T-cell (primary cell): ENCODE results near the gene TBX10. TPM values are rescaled to one million over a fixed set of nuclear protein-coding genes. Genes with fewer than 3 reads are reported as not detected.
"Not testable (repeated sequence)": the region's sequence is repeated elsewhere in the genome, so short reads cannot be mapped to it uniquely, and the experiment has no call there.

Experiments used
- ATAC-seq, 4 experiments: fragments of 200-7000 bp in 3 of 4; fragments of 150-1000 bp in 1 of 4; cut with Tn5 transposase; replicated peaks in 1 of 4; 1 replicate in 3 of 4; 2 replicates in 1 of 4; pipeline ENCODE4 v1.10.0; 2021; ENCODE audit warnings: moderate library complexity in 3 of 4, mild to moderate bottlenecking in 2 of 4, moderate number of reproducible peaks in 1 of 4
- CTCF ChIA-PET, 2 donors: fragments of 300-600 bp; sonication (Branson Sonifier 250); formaldehyde crosslinking; loops; one replicate each; lab custom pipeline; 2022; ENCODE audit warnings: antibody characterized with exemption in 2 of 2; lab: Charles Lee
- POLR2A ChIA-PET, 2 donors: fragments of 300-600 bp; sonication (Branson Sonifier 250); formaldehyde crosslinking; loops; one replicate each; lab custom pipeline; 2022; ENCODE audit warnings: antibody characterized with exemption in 2 of 2; lab: Charles Lee
- DNase-seq, 35 experiments: peaks; one replicate each; pipeline versions ENCODE4 v3.0.0 to v3.0.0-alpha.2; 2013 to 2023
- H3K27ac ChIP-seq: one replicate; pipeline ENCODE4 v1.5.1; 2013; ENCODE audit warnings: low read length
- H3K27me3 ChIP-seq, 2 experiments: replicated peaks in 1 of 2; 1 replicate in 1 of 2; 2 replicates in 1 of 2; pipeline versions ENCODE4 v1.6.1 to v1.7.0; 2013; ENCODE audit warnings: low read length in 1 of 2, mixed read lengths in 1 of 2; ENCODE audit not compliant: control insufficient read depth in 2 of 2, insufficient read depth in 2 of 2; ENCODE audit errors: extremely low read depth in 1 of 2
- H3K36me3 ChIP-seq, 2 donors: 1 replicate in 1 of 2; 2 replicates in 1 of 2; pipeline versions ENCODE4 v1.6.1 to v1.7.0; 2013; ENCODE audit warnings: low read length in 1 of 2; ENCODE audit not compliant: control insufficient read depth in 2 of 2, insufficient read depth in 1 of 2; ENCODE audit errors: extremely low read depth in 1 of 2
- H3K4me1 ChIP-seq, 2 experiments: 1 replicate in 1 of 2; 2 replicates in 1 of 2; pipeline versions ENCODE4 v1.6.1 to v1.7.0; 2013; ENCODE audit warnings: low read length in 2 of 2, mixed read lengths in 1 of 2; ENCODE audit not compliant: insufficient read depth in 2 of 2, control insufficient read depth in 1 of 2; ENCODE audit errors: extremely low read depth in 1 of 2
- H3K4me3 ChIP-seq, 2 donors: 1 replicate in 1 of 2; 2 replicates in 1 of 2; pipeline versions ENCODE4 v1.5.1 to v1.7.0; 2013; ENCODE audit warnings: mild to moderate bottlenecking in 2 of 2, low read length in 1 of 2, moderate library complexity in 1 of 2; ENCODE audit not compliant: control insufficient read depth in 1 of 2; ENCODE audit errors: extremely low read depth in 1 of 2
- H3K9me3 ChIP-seq: 2 replicates; pipeline ENCODE4 v1.7.0; 2013
- H3K27ac Mint-ChIP-seq, 2 donors: one replicate each; pipeline ENCODE4 v1.8.0; 2020 to 2021; ENCODE audit warnings: mild to moderate bottlenecking in 2 of 2, mixed read lengths in 2 of 2
- H3K27me3 Mint-ChIP-seq, 2 donors: one replicate each; pipeline ENCODE4 v1.8.0; 2021 to 2022; ENCODE audit warnings: mixed read lengths in 2 of 2
- H3K36me3 Mint-ChIP-seq: one replicate; pipeline ENCODE4 v1.8.0; 2021; ENCODE audit warnings: mixed read lengths
- H3K4me1 Mint-ChIP-seq, 3 donors: one replicate each; pipeline ENCODE4 v1.8.0; 2020 to 2022; ENCODE audit warnings: mixed read lengths in 3 of 3, mild to moderate bottlenecking in 1 of 3
- H3K4me3 Mint-ChIP-seq, 3 donors: one replicate each; pipeline ENCODE4 v1.8.0; 2020 to 2022; ENCODE audit warnings: mild to moderate bottlenecking in 3 of 3, mixed read lengths in 3 of 3, moderate library complexity in 3 of 3
- H3K9me3 Mint-ChIP-seq, 3 donors: one replicate each; pipeline ENCODE4 v1.8.0; 2020 to 2022; ENCODE audit warnings: mixed read lengths in 3 of 3
- WGBS: methylation state at CpG from one replicate; pipeline ENCODE4 v1.1.5; 2013; ENCODE audit warnings: missing lambda C conversion rate; ENCODE audit not compliant: insufficient coverage; 5-methylcytosine and 5-hydroxymethylcytosine counted together
- total RNA-seq, 35 experiments: library from RNA in 6 of 35; stranded (reverse) in 6 of 35; fragments of 120-200 nt in 1 of 35; gene quantifications; one replicate each; pipeline versions ENCODE4 v1.2.1 to v1.2.4 and lab custom pipeline; 2013 to 2026

TBX10 gene
- total RNA-seq, 5 donors from 2014 or later (not counting 1 experiment from before 2014, with no cell fraction given), result not detected

DNA sequence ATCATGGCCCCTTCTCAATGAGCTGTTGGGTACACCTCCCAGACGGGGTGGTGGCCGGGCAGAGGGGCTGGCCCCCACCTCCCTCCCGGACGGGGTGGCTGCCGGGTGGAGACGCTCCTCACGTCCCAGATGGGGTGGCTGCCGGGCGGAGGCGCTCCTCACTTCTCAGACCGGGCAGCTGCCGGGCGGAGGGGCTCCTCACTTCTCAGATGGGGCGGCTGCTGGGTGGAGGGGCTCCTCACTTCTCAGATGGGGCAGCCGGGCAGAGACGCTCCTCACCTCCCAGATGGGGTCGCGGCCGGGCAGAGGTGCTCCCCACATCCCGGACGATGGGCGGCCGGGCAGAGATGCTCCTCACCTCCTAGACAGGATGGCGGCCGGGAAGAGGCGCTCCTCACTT, 41.6 kb downstream of the TBX10 start:
- WGBS, result 87% methylated on average over 9 of the region's 26 CpGs
- H3K9me3 ChIP-seq, DNase-seq, H3K4me1 Mint-ChIP-seq, H3K36me3 ChIP-seq, ATAC-seq, CTCF ChIA-PET, H3K27ac ChIP-seq, H3K27ac Mint-ChIP-seq, H3K9me3 Mint-ChIP-seq, H3K4me1 ChIP-seq, H3K4me3 Mint-ChIP-seq, POLR2A ChIA-PET, H3K36me3 Mint-ChIP-seq, H3K4me3 ChIP-seq: not testable (repeated sequence)
- peaks cover 15 to 21% of the 10 kb centered on the region in 2 donors for H3K27me3 Mint-ChIP-seq
- peaks cover 0 to 16% of the 10 kb centered on the region in 2 experiments for H3K27me3 ChIP-seq

DNA sequence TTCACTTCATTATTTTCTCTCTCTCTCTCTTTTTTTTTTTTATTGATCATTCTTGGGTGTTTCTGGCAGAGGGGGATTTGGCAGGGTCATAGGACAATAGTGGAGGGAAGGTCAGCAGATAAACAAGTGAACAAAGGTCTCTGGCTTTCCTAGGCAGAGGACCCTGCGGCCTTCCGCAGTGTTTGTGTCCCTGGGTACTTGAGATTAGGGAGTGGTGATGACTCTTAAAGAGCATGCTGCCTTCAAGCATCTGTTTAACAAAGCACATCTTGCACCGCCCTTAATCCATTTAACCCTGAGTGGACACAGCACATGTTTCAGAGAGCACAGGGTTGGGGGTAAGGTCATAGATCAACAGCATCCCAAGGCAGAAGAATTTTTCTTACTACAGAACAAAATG, 42.1 kb downstream of the TBX10 start:
- no CpG with 5 or more reads among the region's 3 CpGs for WGBS
- H3K36me3 Mint-ChIP-seq, H3K4me3 ChIP-seq, POLR2A ChIA-PET, H3K4me3 Mint-ChIP-seq, H3K9me3 Mint-ChIP-seq, H3K36me3 ChIP-seq, H3K9me3 ChIP-seq, H3K27ac ChIP-seq, ATAC-seq, CTCF ChIA-PET, H3K4me1 Mint-ChIP-seq, DNase-seq, H3K27ac Mint-ChIP-seq, H3K4me1 ChIP-seq: not testable (repeated sequence)
- peaks cover 12 to 17% of the 10 kb centered on the region in 2 donors for H3K27me3 Mint-ChIP-seq
- H3K27me3 ChIP-seq, result peaks cover 0 to 16% of the 10 kb centered on the region in 2 experiments

DNA sequence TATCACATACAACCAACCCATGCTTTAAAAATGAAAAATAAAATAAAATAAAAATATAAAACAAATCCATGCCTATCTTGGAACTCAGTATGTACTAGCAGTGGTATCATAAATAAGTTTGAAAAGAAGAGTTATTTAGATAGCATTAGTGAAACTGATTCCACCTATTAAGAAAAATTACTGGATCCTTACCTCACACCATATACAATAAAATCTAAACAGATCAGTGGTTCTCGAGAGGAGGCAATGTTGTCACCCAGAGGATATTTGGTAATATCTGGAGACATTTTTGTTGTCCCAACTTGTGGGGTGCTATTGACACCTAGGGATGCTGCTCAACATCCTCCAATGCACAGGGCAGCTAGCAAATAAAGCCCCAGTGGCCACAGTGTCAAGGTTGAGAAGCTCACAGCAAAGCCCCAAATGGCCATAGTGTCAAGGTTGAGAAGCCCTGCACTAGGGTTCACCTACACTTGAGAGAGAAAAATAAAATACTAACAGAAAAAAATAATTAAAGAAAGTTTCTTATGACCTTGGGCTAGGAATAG, 42.7 kb downstream of the TBX10 start:
- Histone ChIP-seq H3K36me3 (no peaks in the 10 kb centered on the region), H3K27ac (no peak overlapping the region), H3K9me3 (no peaks in the 10 kb centered on the region), H3K4me1 (no peaks in the 10 kb centered on the region), H3K27me3 (peaks cover 0 to 16% of the 10 kb centered on the region in 2 experiments), H3K4me3 (no peak overlapping the region)
- Mint-ChIP-seq H3K4me3 (no peak overlapping the region), H3K27ac (no peak overlapping the region), H3K9me3 (peaks cover 0 to 3% (median 0%) of the 10 kb centered on the region in 3 donors), H3K27me3 (peaks cover 12 to 15% of the 10 kb centered on the region in 2 donors), H3K36me3 (no peaks in the 10 kb centered on the region), H3K4me1 (peaks cover 0 to 5% (median 0%) of the 10 kb centered on the region in 3 donors)
- ATAC-seq (no peak), DNase-seq (no peak)
- POLR2A ChIA-PET, result no interaction called here
- CTCF ChIA-PET, result no interaction called here
- WGBS, result no CpG with 5 or more reads among the region's 1 CpG

DNA sequence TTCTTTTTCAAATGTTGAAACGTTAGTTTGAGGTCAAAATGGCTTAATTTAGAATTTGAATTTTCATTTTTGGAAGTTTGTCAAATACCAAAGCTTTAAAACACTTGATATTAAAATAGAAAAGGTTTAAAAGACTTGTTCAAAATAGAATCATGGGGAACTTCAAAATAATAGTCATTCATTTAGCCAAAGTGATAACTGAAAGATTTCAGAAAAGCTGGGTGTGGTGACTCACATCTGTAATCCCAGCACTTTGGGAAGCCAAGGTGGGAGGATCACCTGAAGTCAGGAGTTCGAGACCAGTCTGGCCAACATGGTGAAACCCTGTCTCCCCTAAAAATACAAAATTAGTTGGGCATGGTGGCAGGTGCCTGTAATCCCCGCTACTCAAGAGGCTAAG, 45.1 kb downstream of the TBX10 start:
- DNase-seq, result no peak

DNA sequence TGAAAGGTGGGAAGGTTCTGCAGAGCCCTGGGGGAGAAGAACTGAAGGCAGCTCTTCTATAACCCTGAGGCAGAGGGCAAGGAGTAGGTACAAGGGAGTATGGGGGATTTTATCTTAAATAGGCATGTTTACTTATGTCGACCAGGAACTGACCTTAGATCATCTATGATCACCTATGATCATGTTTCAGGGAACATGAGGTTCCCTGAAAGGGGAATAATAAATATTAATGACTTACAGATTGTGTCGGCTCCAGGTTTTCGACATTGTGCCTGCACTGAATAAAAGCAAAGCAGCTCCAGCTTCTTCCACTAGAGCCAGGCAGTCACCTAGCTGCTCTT, 46.0 kb downstream of the TBX10 start:
- POLR2A ChIA-PET, result no interaction called here

More for the DNA sequence above, 45.1 kb downstream of the TBX10 start:
- Histone ChIP-seq H3K9me3 (no peaks in the 10 kb centered on the region), H3K36me3 (no peaks in the 10 kb centered on the region), H3K27me3 (peaks cover 0 to 3% of the 10 kb centered on the region in 2 experiments), H3K4me1 (no peaks in the 10 kb centered on the region), H3K27ac (no peak overlapping the region), H3K4me3 (no peak overlapping the region)
- CTCF ChIA-PET, result interaction anchor here in 1 of 2 donors (0.9 kb wide), 1 partner anchor 25 kb away, joined by 3 read pairs; no protein-coding TSS in a partner anchor
- H3K4me1 Mint-ChIP-seq, result no peaks in the 10 kb centered on the region
- H3K36me3 Mint-ChIP-seq, result no peaks in the 10 kb centered on the region
- no peak overlapping the region for H3K27ac Mint-ChIP-seq
- ATAC-seq, result no peak
- no CpG with 5 or more reads among the region's 3 CpGs for WGBS
- H3K27me3 Mint-ChIP-seq, result peaks cover 0 to 3% of the 10 kb centered on the region in 2 donors
- peaks cover 0 to 3% (median 0%) of the 10 kb centered on the region in 3 donors for H3K9me3 Mint-ChIP-seq
- POLR2A ChIA-PET, result no interaction called here
- no peak overlapping the region for H3K4me3 Mint-ChIP-seq

DNA sequence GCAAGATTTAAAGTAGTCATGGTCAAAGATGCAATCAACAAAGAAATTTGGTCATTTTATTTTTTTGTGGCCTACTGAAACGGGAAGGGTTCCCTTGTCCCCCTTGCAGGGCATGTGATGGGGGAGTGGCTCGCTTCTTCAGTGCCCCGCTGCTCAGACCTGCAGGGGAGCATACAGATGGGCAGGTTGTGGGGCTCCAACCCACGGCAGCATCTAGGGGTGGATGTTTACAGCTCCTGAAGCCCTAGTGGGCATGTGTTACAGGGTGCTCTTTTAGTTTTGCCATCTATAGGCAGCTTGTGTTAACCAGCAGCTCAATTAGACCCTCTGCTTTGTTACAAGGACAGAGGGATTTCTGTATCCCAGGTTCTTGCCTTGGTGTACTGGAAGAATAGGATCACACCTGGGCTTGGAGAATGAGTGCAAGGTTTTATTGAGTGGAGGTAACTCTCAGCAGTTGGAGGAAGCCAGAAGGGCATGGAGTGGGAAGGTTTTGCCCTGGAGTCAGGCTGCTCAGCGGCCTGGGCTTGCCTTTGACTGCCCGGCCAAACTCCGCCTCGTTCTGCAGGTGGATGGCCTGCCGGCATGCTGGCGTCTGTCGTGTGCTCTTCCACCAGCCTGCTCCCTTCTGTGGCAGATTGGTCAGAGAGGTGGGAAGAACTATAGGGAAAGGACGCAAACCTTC, 46.5 kb downstream of the TBX10 start:
- H3K4me3 ChIP-seq, result no peak overlapping the region
- WGBS, result 91% methylated on average over 12 of the region's 12 CpGs
- H3K27me3 ChIP-seq, result no peaks in the 10 kb centered on the region
- H3K4me1 ChIP-seq, result no peaks in the 10 kb centered on the region
- no peaks in the 10 kb centered on the region for H3K9me3 ChIP-seq
- H3K4me3 Mint-ChIP-seq, result no peak overlapping the region
- H3K9me3 Mint-ChIP-seq, result peaks cover 0 to 3% (median 0%) of the 10 kb centered on the region in 3 donors
- ATAC-seq, result no peak
- no peak for DNase-seq
- no peaks in the 10 kb centered on the region for H3K36me3 Mint-ChIP-seq
- no peaks in the 10 kb centered on the region for H3K36me3 ChIP-seq
- no peak overlapping the region for H3K27ac Mint-ChIP-seq
- H3K27me3 Mint-ChIP-seq, result peaks cover 0 to 3% of the 10 kb centered on the region in 2 donors
- ChIA-PET CTCF (no interaction called here), POLR2A (interaction anchor here in 1 of 2 donors (0.7 kb wide), 1 partner anchor 1230 kb away, joined by 4 read pairs; no protein-coding TSS in a partner anchor)
- no peak overlapping the region for H3K27ac ChIP-seq
- peaks cover 0 to 1% (median 0%) of the 10 kb centered on the region in 3 donors for H3K4me1 Mint-ChIP-seq

More for the DNA sequence above, 46.0 kb downstream of the TBX10 start:
- no peak for ATAC-seq
- H3K27ac ChIP-seq, result no peak overlapping the region
- Mint-ChIP-seq H3K4me1 (no peaks in the 10 kb centered on the region), H3K27ac (no peak overlapping the region), H3K9me3 (peaks cover 0 to 3% (median 0%) of the 10 kb centered on the region in 3 donors), H3K36me3 (no peaks in the 10 kb centered on the region), H3K27me3 (peaks cover 0 to 3% of the 10 kb centered on the region in 2 donors), H3K4me3 (no peak overlapping the region)
- no peak for DNase-seq
- H3K4me3 ChIP-seq, result no peak overlapping the region
- H3K36me3 ChIP-seq, result no peaks in the 10 kb centered on the region
- CTCF ChIA-PET, result no interaction called here
- H3K27me3 ChIP-seq, result no peaks in the 10 kb centered on the region
- H3K4me1 ChIP-seq, result no peaks in the 10 kb centered on the region
- 83% methylated on average over 1 of the region's 3 CpGs for WGBS
- no peaks in the 10 kb centered on the region for H3K9me3 ChIP-seq
